ENCODE data around the gene ELK4.

ELK4 gene

DNA sequence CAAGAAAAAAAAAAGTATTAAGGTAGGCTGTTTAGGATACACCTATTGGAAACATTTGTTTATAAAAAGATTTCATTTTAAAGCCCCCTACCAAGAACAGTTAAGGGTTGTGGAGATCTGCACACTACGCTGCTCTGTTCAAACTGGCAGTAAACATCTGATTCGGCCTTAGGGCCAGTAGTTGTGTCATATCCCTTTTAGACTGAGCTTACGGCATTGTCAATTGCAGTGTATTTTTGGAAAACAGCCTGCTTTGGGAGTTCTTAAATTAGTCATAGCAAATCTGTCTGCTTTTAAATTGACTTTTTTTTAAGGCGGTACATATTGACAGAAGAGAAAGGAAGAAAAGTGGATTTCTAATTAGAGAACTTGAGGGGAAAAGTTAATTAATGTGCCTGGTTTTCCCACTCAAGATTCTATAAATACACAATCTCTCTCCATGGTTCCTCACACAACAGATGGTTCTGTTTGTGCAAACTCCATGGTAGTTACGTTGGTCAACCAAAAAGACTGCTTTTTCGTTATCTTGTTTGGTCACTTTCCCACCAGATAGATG lies 1.7 kb upstream of the ELK4 start:
- TF ChIP-seq, protein P1, sequence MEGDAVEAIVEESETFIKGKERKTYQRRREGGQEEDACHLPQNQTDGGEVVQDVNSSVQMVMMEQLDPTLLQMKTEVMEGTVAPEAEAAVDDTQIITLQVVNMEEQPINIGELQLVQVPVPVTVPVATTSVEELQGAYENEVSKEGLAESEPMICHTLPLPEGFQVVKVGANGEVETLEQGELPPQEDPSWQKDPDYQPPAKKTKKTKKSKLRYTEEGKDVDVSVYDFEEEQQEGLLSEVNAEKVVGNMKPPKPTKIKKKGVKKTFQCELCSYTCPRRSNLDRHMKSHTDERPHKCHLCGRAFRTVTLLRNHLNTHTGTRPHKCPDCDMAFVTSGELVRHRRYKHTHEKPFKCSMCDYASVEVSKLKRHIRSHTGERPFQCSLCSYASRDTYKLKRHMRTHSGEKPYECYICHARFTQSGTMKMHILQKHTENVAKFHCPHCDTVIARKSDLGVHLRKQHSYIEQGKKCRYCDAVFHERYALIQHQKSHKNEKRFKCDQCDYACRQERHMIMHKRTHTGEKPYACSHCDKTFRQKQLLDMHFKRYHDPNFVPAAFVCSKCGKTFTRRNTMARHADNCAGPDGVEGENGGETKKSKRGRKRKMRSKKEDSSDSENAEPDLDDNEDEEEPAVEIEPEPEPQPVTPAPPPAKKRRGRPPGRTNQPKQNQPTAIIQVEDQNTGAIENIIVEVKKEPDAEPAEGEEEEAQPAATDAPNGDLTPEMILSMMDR (IDR thresholded peaks at IDR 0.05; ENCODE audit: low read depth, low read length): no peak
- DNase-seq (ENCODE audit: extremely low read depth, low read depth): no peak

DNA sequence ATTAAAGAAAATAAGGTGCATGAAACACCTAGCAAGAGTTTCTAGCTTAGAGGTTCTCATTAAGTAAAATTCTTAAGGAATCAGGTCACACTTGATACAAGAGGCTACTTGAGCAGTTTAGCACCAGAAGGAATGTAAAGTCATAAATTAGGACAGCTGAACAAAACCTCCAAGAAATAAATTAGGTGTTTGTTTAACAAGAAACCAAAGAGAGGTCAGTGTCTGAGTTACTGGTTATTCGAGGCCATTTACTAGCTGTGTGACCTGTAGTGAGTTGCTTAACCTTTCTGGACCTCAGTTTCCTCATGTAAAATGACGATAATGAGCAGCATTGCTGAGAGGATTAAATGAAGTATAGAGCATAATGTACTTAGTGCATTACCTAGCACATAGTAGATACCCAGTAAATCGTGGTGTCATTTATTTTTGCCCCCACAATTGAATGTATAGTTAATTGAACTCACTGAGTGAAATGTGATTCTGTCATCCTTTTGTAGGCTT lies 908 bp upstream of the ELK4 start:
- TF ChIP-seq, protein P1 (IDR thresholded peaks at IDR 0.05; ENCODE audit: low read depth, low read length): no peak
- no peak for DNase-seq (ENCODE audit: extremely low read depth, low read depth)

DNA sequence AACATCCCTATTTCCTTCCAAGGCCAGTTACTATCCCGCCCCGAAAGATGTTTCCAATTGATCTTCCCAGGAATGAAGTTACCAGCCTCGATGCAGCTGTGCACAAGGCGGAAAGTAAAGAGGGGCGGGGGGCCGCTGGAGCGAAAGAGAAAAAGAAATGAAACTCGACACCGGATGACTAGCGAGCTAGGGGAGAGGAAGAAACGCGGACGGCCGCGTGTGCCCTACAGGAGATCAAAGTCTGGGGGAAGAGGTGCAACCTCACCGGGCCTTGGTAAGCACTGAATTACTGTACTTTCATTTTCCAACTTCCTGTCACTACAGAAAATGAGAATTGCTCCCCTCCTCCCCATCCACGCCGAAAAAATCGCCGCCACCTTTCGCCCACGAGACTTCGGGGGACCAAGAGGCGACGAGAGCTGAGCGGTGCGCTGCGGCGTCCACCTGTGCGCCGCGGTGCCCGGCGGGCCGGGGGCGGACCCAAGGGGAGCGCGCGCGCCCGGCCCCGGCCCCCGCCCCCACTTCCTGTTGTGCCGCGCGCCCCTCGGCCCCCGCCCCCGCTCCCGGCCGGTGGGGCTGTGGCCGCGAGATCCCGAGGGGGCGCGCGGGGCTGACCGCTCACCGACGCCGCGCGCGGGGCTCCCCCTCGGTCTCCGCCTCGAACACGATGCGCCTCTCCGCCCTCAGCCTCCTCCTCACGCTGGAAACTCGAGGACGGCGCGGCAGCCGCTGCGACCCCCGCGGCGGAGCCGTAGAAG lies 622 bp downstream of the ELK4 start:
- peak; percentile 28 for DNase-seq (ENCODE audit: extremely low read depth, low read depth)

DNA sequence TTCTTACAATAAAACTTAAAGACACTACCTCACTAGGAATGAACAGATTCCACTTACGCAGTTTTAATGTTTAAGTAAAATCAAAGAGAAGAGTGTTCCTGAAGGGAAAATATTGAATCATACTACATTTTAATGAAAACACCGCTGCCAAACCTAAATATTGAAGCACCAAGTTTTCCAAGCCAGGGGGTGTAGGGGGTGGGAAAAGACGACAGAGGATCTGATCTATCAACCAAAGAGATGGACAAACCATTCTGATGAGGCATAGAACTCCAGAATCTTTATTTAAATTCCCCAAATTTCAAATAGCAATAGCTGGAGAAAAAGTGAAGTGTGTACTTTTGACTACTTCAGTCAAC lies 1.2 kb downstream of the ELK4 start:
- DNase-seq (ENCODE audit: extremely low read depth, low read depth): no peak
- TF ChIP-seq, protein P1 (IDR thresholded peaks at IDR 0.05; ENCODE audit: low read depth, low read length): no peak

More for the DNA sequence above, 622 bp downstream of the ELK4 start:
- TF ChIP-seq, protein P1 (IDR thresholded peaks at IDR 0.05; ENCODE audit: low read depth, low read length): no peak

DNA sequence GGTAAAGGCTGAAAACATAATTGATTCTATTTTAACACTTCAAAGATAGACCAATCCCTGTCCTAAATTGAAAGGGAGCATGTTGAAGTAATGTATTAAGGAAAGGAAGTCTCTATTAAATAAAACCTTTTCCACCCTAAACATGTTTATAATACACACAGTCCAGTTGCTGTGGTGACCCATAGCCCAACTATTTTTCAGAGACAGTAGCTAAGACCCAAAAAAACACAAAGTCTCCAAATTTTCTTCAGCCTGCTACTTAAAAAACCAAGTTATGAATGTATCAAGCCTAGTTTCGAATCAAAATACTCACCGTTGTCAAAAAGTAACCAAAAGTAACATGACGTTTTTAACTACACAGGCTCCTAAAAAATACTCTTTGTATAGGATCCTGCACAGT lies 1.6 kb downstream of the ELK4 start:
- peak; percentile 20 for DNase-seq (ENCODE audit: extremely low read depth, low read depth)
- TF ChIP-seq, protein P1 (IDR thresholded peaks at IDR 0.05; ENCODE audit: low read depth, low read length): no peak

DNA sequence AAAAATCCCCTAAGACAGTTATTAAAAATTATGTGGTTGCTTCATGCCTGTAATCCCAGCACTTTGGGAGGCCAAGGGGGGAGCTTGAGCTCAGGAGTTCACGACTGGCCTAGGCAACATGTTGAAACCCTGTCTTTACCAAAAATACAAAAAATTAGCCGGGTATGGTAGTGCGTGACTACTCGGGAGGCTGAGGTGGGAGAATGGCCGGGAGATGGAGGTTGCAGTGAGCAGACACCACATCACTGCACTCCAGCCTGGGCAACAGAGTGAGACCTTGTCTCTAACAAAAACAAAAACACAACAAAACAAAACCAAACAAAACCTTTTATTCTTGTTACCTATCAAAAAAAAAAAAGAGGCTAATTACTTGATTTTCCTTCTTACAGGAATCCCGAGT lies 2.1 kb downstream of the ELK4 start:
- DNase-seq (ENCODE audit: extremely low read depth, low read depth): no peak
- TF ChIP-seq, protein P1 (IDR thresholded peaks at IDR 0.05; ENCODE audit: low read depth, low read length): no peak

DNA sequence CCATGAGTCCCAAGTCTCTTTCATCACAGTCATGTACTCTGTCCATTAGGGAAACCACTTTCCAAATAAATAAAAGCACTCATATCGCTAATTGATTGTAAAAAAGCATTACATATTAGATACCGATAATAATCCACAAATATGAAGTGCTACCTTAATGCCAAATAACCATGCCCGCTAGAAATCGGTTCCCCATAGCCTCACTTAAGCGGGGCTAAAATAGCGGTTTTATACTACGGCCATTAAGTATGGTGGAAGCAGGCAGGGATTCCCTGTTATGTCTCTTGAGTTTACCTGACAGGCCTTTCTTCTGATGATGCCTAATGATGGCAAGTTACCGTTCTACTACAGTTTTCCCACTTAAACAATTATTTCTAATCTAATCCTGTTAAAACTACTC lies 3.9 kb downstream of the ELK4 start:
- TF ChIP-seq, protein P1 (IDR thresholded peaks at IDR 0.05; ENCODE audit: low read depth, low read length): no peak
- no peak for DNase-seq (ENCODE audit: extremely low read depth, low read depth)

Data from AG09319 (cell line).